SK-N-SH (cell line): ENCODE results near the gene PRKCD.

Source experiments
- CTCF ChIP-seq: fragments of 200-600 bp; sonication (generic); IDR thresholded peaks from 2 replicates; pipeline ENCODE4 v1.6.1; 2017; ENCODE audit warnings: antibody characterized with exemption, mild to moderate bottlenecking, moderate library complexity
- EP300 ChIP-seq, 2 experiments: IDR thresholded peaks; 2 replicates each; pipeline versions ENCODE4 v1.4.0 to v1.6.1; 2012; ENCODE audit warnings: borderline replicate concordance in 1 of 2, low read depth in 1 of 2, low read length in 1 of 2
- EZH2phosphoT487 ChIP-seq: fragments of 200-600 bp; sonication (generic); IDR thresholded peaks from 2 replicates; pipeline ENCODE4 v1.6.1; 2017; ENCODE audit warnings: low read depth, mixed run types, mild to moderate bottlenecking, antibody characterized with exemption, moderate library complexity, borderline replicate concordance
- GABPA ChIP-seq: IDR thresholded peaks from 2 replicates; pipeline ENCODE4 v1.4.0; 2012; ENCODE audit warnings: low read depth, mild to moderate bottlenecking
- MAX ChIP-seq: IDR thresholded peaks from 2 replicates; pipeline ENCODE4 v1.4.0; 2012; ENCODE audit warnings: low read depth
- PBX3 ChIP-seq: IDR thresholded peaks from 2 replicates; pipeline ENCODE4; 2012
- POLR2AphosphoS5 ChIP-seq: IDR thresholded peaks from 2 replicates; pipeline ENCODE4 v1.6.1; 2012; ENCODE audit warnings: low read depth, low read length
- RAD21 ChIP-seq: IDR thresholded peaks from 2 replicates; pipeline ENCODE4 v1.6.1; 2012; ENCODE audit warnings: mild to moderate bottlenecking, low read length
- RFX5 ChIP-seq: IDR thresholded peaks from 2 replicates; pipeline ENCODE4 v1.6.1; 2012; ENCODE audit warnings: mild to moderate bottlenecking, improper control_type of control experiment, low read length
- RXRA ChIP-seq: IDR thresholded peaks from 2 replicates; pipeline ENCODE4 v1.4.0; 2012; ENCODE audit warnings: low read depth, mild to moderate bottlenecking, borderline replicate concordance
- TEAD4 ChIP-seq: IDR thresholded peaks from 2 replicates; pipeline ENCODE4 v1.4.0; 2012; ENCODE audit warnings: mild to moderate bottlenecking, borderline replicate concordance; ENCODE audit not compliant: insufficient read depth
- USF1 ChIP-seq: IDR thresholded peaks from 2 replicates; pipeline ENCODE4 v1.4.0; 2012; ENCODE audit warnings: low read depth, borderline replicate concordance

- TF ChIP-seq RAD21 (no peak), USF1 (no peak), RXRA (no peak), CTCF (no peak), MAX (no peak), TEAD4 (no peak), POLR2AphosphoS5 (no peak), EP300 (IDR thresholded peaks at IDR 0.05; ENCODE audit: borderline replicate concordance in 1 of 2, low read depth in 1 of 2, low read length in 1 of 2) (no peak), EZH2phosphoT487 (no peak), GABPA (no peak), PBX3 (no peak), RFX5 (no peak)
Observed at GRCh38 chr3:53111822-53112221, 49.2 kb upstream of the PRKCD start.
